ENCODE data around the gene CDC42SE1.

DNA sequence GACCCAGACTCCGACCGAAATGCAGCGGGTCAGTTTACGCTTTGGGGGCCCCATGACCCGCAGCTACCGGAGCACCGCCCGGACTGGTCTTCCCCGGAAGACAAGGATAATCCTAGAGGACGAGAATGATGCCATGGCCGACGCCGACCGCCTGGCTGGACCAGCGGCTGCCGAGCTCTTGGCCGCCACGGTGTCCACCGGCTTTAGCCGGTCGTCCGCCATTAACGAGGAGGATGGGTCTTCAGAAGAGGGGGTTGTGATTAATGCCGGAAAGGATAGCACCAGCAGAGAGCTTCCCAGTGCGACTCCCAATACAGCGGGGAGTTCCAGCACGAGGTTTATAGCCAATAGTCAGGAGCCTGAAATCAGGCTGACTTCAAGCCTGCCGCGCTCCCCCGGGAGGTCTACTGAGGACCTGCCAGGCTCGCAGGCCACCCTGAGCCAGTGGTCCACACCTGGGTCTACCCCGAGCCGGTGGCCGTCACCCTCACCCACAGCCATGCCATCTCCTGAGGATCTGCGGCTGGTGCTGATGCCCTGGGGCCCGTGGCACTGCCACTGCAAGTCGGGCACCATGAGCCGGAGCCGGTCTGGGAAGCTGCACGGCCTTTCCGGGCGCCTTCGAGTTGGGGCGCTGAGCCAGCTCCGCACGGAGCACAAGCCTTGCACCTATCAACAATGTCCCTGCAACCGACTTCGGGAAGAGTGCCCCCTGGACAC is 11.3 kb downstream of the CDC42SE1 start:
- TF ChIP-seq, protein P1, sequence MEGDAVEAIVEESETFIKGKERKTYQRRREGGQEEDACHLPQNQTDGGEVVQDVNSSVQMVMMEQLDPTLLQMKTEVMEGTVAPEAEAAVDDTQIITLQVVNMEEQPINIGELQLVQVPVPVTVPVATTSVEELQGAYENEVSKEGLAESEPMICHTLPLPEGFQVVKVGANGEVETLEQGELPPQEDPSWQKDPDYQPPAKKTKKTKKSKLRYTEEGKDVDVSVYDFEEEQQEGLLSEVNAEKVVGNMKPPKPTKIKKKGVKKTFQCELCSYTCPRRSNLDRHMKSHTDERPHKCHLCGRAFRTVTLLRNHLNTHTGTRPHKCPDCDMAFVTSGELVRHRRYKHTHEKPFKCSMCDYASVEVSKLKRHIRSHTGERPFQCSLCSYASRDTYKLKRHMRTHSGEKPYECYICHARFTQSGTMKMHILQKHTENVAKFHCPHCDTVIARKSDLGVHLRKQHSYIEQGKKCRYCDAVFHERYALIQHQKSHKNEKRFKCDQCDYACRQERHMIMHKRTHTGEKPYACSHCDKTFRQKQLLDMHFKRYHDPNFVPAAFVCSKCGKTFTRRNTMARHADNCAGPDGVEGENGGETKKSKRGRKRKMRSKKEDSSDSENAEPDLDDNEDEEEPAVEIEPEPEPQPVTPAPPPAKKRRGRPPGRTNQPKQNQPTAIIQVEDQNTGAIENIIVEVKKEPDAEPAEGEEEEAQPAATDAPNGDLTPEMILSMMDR (IDR thresholded peaks at IDR 0.05; ENCODE audit: low read length), result peak; percentile 60
- TF ChIP-seq EZH2 (IDR thresholded peaks at IDR 0.05; ENCODE audit: borderline replicate concordance, low read length), result no peak
